GM19397 (cell line): ENCODE results near the gene EDEM2.
"Not testable (repeated sequence)": the region's sequence is repeated elsewhere in the genome, so short reads cannot be mapped to it uniquely, and the experiment has no call there.

Experiments used
- ATAC-seq: cut with Tn5 transposase; IDR thresholded peaks from one replicate; pipeline ENCODE4 v1.9.1; 2021; ENCODE audit warnings: mild to moderate bottlenecking, moderate library complexity; ENCODE audit not compliant: unreplicated experiment

EDEM2 gene

GRCh38 chr20:35088231-35089145, 58.6 kb downstream of the EDEM2 start:
- ATAC-seq, result no peak

DNA sequence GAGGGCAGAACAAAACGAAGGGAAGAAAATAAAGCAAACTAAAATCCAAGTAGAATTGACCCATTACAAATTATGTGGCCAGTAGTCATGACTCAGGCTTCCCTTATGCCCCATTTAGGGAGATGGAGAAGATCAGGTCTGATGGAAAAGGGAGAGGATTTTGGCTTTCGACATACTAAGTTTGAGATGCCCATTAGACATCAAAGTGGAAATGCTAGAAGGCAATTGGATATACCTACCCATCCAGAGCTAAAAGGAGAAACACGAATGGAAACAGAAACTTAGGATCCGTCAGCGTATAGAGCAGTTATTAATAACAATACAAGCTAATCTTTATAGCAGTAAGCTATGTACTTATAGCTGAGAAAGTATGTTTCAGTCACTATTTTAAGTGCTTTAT, 59.3 kb downstream of the EDEM2 start:
- ATAC-seq, result no peak

GRCh38 chr20:35087355-35087754, 59.8 kb downstream of the EDEM2 start:
- ATAC-seq, result no peak

DNA sequence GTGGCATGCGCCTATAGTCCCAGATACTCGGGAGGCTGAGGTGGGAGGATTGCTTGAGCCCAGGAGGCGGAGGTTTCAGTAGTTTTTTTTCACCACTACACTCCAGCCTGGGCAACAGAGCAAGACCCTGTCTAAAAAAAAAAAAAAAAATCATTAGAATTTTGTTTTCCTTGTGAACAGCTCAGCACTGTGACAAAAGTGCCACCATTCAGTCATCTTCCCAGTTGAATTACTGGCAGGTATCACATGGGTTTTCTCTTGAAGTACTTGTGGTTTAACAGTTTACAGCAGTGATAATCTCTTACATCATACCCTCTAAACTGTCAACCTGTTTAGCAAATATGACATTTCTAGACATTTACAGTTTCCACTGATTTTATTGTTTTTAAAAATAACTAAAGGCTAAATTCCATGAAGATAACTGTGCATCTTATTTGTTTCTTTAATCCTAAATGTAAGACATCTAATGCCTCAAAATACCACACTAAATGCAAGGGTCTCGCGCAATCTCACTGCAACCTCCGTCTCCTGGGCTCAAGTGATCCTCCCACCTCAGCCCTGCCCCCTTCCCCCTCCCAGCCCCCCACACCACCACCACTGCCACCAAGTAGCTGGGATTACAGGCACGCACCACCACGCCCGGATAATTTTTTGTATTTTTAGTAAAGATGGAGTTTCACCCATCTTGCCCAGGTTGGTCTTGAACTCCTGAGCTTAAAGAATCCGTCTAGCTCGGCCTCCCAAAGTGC, 61.5 kb downstream of the EDEM2 start:
- ATAC-seq, result no peak

GRCh38 chr20:35084998-35085397, 62.1 kb downstream of the EDEM2 start:
- no peak for ATAC-seq

DNA sequence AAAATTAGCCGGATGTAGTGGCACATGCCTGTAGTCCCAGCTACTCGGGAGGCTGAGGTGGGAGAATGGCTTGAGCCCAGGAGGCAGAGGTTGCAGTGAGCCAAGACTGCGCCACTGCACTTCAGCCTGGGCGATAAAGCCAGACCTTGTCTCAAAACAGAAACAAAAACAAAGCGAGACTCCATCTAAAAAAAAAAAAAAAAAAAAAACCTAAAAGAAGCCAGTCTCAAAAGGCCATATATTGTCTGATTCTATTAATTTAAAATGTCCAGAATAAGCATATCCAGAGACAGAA, 66.8 kb downstream of the EDEM2 start:
- not testable (repeated sequence) for ATAC-seq

GRCh38 chr20:35079472-35080347, 67.4 kb downstream of the EDEM2 start:
- no peak for ATAC-seq

DNA sequence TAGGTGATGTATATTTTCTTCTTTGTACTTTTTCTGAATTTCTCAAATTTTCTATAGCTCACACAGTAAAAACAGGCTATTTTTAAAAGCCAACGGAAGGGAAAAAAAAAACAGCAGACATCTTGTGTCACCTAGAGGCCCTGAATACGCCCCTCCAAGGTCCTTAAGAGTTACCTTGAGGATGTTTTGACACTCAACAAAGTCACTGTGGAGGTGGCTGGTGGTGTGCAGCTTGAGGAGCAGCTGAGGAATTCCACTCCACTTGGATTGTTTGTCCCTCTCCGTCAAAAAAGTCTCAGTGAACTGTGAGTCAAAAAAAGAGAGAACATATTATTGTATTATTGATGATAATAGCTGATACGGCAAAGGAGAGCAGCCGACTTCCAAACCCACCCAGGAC, 69.3 kb downstream of the EDEM2 start:
- no peak for ATAC-seq

GRCh38 chr20:35077341-35077740, 69.8 kb downstream of the EDEM2 start:
- no peak for ATAC-seq

DNA sequence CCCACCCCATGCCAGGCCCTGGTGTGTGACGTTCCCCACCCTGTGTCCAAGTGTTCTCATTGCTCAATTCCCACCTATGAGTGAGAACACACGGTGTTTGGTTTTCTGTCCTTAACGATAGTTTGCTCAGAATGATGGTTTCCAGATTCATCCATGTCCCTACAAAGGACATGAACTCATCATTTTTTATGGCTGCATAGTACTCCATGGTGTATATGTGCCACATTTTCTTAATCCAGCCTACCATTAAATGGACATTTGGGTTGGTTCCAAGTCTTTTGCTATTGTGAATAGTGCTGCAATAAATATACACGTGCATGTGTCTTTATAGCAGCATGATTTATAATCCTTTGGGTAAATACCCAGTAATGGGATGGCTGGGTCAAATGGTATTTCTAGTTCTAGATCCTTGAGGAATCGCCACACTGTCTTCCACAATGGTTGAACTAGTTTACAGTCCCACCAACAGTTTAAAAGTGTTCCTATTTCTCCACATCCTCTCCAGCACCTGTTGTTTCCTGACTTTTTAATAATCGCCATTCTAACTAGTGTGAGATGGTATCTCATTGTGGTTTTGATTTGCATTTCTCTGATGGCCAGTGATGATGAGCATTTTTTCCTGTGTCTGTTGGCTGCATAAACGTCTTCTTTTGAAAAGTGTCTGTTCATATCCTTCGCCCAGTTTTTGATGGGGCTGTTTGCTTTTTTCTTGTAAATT, 75.5 kb downstream of the EDEM2 start:
- ATAC-seq, result not testable (repeated sequence)

- ATAC-seq, result no peak
Measured at GRCh38 chr20:35066194-35066593, 80.9 kb downstream of the EDEM2 start.
